ENCODE data around the gene MORN1. TPM values are rescaled to one million over a fixed set of nuclear protein-coding genes. Genes with fewer than 3 reads are reported as not detected.
A peak's percentile ranks its signal among the peaks of the same experiment; 100 is the strongest.

MORN1 gene
- total RNA-seq, 4 donors from 2014 or later: 7.0 to 9.8 (median 8.0) TPM

- intact Hi-C loops (cut with DNase I): no loop called here
- H3K36me3 ChIP-seq: peaks cover 39 to 65% (median 61%) of the 10 kb centered on the region in 4 donors
- peaks cover 39 to 70% (median 62%) of the 10 kb centered on the region in 4 donors for H3K4me1 ChIP-seq
Observed at GRCh38 chr1:2307972-2308371, 83.4 kb downstream of the MORN1 start.

GRCh38 chr1:2307064-2307605 lies 84.2 kb downstream of the MORN1 start:
- 93% methylated on average over 28 of the region's 41 CpGs for WGBS
- H3K4me3 ChIP-seq: no peak overlapping the region
- peaks cover 34 to 70% (median 60%) of the 10 kb centered on the region in 4 donors for H3K4me1 ChIP-seq
- H3K36me3 ChIP-seq: peaks cover 39 to 66% (median 64%) of the 10 kb centered on the region in 4 donors
- intact Hi-C loops (cut with DNase I): no loop called here
- no peaks in the 10 kb centered on the region for H3K9me3 ChIP-seq
- no peaks in the 10 kb centered on the region for H3K27me3 ChIP-seq
- DNase-seq (ENCODE audit: extremely low spot score): no peak
- TF ChIP-seq POLR2AphosphoS5 (IDR thresholded peaks at IDR 0.05) (no peak), EP300 (IDR thresholded peaks at IDR 0.05) (no peak), CTCF (IDR thresholded peaks at IDR 0.05) (no peak), POLR2A (IDR thresholded peaks at IDR 0.05; ENCODE audit: low read depth) (no peak)
- no peak overlapping the region for H3K27ac ChIP-seq (replicated peaks in 1 of 4)

More at GRCh38 chr1:2307972-2308371, 83.4 kb downstream of the MORN1 start:
- DNase-seq (ENCODE audit: extremely low spot score): no peak
- TF ChIP-seq CTCF (IDR thresholded peaks at IDR 0.05) (no peak), POLR2A (IDR thresholded peaks at IDR 0.05; ENCODE audit: low read depth) (no peak), EP300 (IDR thresholded peaks at IDR 0.05) (no peak), POLR2AphosphoS5 (IDR thresholded peaks at IDR 0.05) (no peak)
- no peak overlapping the region for H3K27ac ChIP-seq (replicated peaks in 1 of 4)
- no peak overlapping the region for H3K4me3 ChIP-seq
- no peaks in the 10 kb centered on the region for H3K27me3 ChIP-seq
- no peaks in the 10 kb centered on the region for H3K9me3 ChIP-seq
- WGBS: 78% methylated on average over 15 of the region's 15 CpGs

- no peak overlapping the region for H3K4me3 ChIP-seq
- TF ChIP-seq EP300 (IDR thresholded peaks at IDR 0.05): no peak
- WGBS: 80% methylated on average over 61 of the region's 81 CpGs
- H3K9me3 ChIP-seq: no peaks in the 10 kb centered on the region
- no peaks in the 10 kb centered on the region for H3K27me3 ChIP-seq
- intact Hi-C loops (cut with DNase I): no loop called here
- peaks cover 39 to 66% (median 64%) of the 10 kb centered on the region in 4 donors for H3K36me3 ChIP-seq
- peak overlapping the region in 3 of 4 donors; percentile 40 to 84 (median 78) for H3K27ac ChIP-seq (replicated peaks in 1 of 4)
- no peak for DNase-seq (ENCODE audit: extremely low spot score)
- peaks cover 34 to 70% (median 60%) of the 10 kb centered on the region in 4 donors for H3K4me1 ChIP-seq
Observed at GRCh38 chr1:2306151-2306978, 85.0 kb downstream of the MORN1 start.

GRCh38 chr1:2304921-2305681 lies 86.3 kb downstream of the MORN1 start:
- Histone ChIP-seq H3K4me1 (peaks cover 35 to 70% (median 60%) of the 10 kb centered on the region in 4 donors), H3K9me3 (no peaks in the 10 kb centered on the region), H3K27me3 (no peaks in the 10 kb centered on the region), H3K4me3 (no peak overlapping the region), H3K36me3 (peaks cover 39 to 66% (median 64%) of the 10 kb centered on the region in 4 donors), H3K27ac (replicated peaks in 1 of 4) (peak overlapping the region; percentile 56 to 84 (median 74))
- no peak for DNase-seq (ENCODE audit: extremely low spot score)
- TF ChIP-seq EP300 (IDR thresholded peaks at IDR 0.05) (no peak), POLR2A (IDR thresholded peaks at IDR 0.05; ENCODE audit: low read depth) (no peak), POLR2AphosphoS5 (IDR thresholded peaks at IDR 0.05) (peak; percentile 7 to 44)
- intact Hi-C loops (cut with DNase I): no loop called here
- WGBS: 66% methylated on average over 26 of the region's 49 CpGs

- Histone ChIP-seq H3K36me3 (peaks cover 39 to 66% (median 64%) of the 10 kb centered on the region in 4 donors), H3K27ac (replicated peaks in 1 of 4) (peak overlapping the region; percentile 56 to 84 (median 74))
- intact Hi-C loops (cut with DNase I): no loop called here
Observed at GRCh38 chr1:2304282-2304681, 87.1 kb downstream of the MORN1 start.

More at GRCh38 chr1:2304282-2304681, 87.1 kb downstream of the MORN1 start:
- Histone ChIP-seq H3K9me3 (no peaks in the 10 kb centered on the region), H3K4me1 (peaks cover 42 to 73% (median 64%) of the 10 kb centered on the region in 4 donors), H3K4me3 (no peak overlapping the region), H3K27me3 (no peaks in the 10 kb centered on the region)
- WGBS: 88% methylated on average over 22 of the region's 22 CpGs
- TF ChIP-seq CTCF (IDR thresholded peaks at IDR 0.05): no peak
- no peak for TF ChIP-seq POLR2A (IDR thresholded peaks at IDR 0.05; ENCODE audit: low read depth)
- no peak for TF ChIP-seq EP300 (IDR thresholded peaks at IDR 0.05)
- no peak for TF ChIP-seq POLR2AphosphoS5 (IDR thresholded peaks at IDR 0.05)
- DNase-seq (ENCODE audit: extremely low spot score): no peak

Measured in esophagus muscularis mucosa (tissue), 4 donors.